Measurements from ENCODE around the gene DLGAP4. TPM values are rescaled to one million over a fixed set of nuclear protein-coding genes. Genes with fewer than 3 reads are reported as not detected.

DLGAP4 gene
- total and polyA plus RNA-seq, 2 of the 8 experiments (the other 6 are each of a cell fraction or from before 2014, with no cell fraction given): 41.2 to 57.2 TPM

DNA sequence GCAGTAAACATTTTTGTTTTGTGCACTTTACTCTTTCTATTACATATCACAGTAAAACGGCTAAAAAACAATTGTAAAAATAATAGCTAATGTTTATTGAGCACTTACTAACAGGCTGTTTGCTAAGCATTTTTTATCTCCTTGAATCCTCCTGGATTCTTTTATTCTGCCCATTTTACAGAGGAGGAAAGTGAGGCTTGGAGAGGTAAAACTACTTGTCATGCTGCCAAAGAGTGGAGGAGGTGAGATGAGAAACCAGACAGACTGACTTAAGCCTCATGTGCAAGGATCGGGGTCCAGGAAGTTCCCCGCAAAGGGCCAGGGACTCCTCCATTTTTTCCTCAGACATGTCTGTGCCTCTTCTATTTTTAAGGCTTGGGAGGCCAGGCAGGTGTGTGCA, 63.6 kb downstream of the DLGAP4 start:
- H3K79me2 ChIP-seq (ENCODE audit: control insufficient read depth in 1 of 2, insufficient read depth in 2 of 2, low read length in 2 of 2): no peaks in the 10 kb centered on the region
- no peak overlapping the region for H2AK5ac ChIP-seq (ENCODE audit: low read depth, low read length)
- DNase-seq (ENCODE audit: low read depth in 1 of 2, low spot score in 2 of 2) (no peak), FAIRE-seq (no peak)
- no peak overlapping the region for H4K91ac ChIP-seq (replicated peaks; ENCODE audit: insufficient read length, low read length)
- no peak overlapping the region for H3K27ac ChIP-seq (ENCODE audit: low read depth, low read length)
- no peak overlapping the region for H3K14ac ChIP-seq (ENCODE audit: insufficient read length)
- H3K56ac ChIP-seq (replicated peaks; ENCODE audit: insufficient read length, low read depth, low read length): no peak overlapping the region
- H4K20me1 ChIP-seq (replicated peaks in 1 of 2; ENCODE audit: control insufficient read depth in 1 of 2, insufficient read depth in 2 of 2, low read length in 2 of 2): peaks cover 0 to 2% of the 10 kb centered on the region in 2 experiments
- no peak overlapping the region for H3K4me2 ChIP-seq (ENCODE audit: insufficient read depth in 1 of 2, low read depth in 2 of 2, low read length in 2 of 2)
- H2BK20ac ChIP-seq (ENCODE audit: low read length): no peak overlapping the region
- H3K27me3 ChIP-seq (replicated peaks in 1 of 4; ENCODE audit: control insufficient read depth in 3 of 4, extremely low read depth in 1 of 4, insufficient read depth in 3 of 4, low read length in 3 of 4): no peaks in the 10 kb centered on the region
- no peaks in the 10 kb centered on the region for H3K23me2 ChIP-seq (ENCODE audit: low read depth, low read length)
- no peak overlapping the region for H4K8ac ChIP-seq (ENCODE audit: extremely low read depth, insufficient read depth, low read length)
- TF ChIP-seq TAF1 (IDR thresholded peaks at IDR 0.05; ENCODE audit: low read depth, low read length): no peak
- TF ChIP-seq CBX5 (IDR thresholded peaks at IDR 0.05; ENCODE audit: low read depth, low read length): no peak
- no peak for TF ChIP-seq CTBP2 (IDR thresholded peaks at IDR 0.05; ENCODE audit: borderline replicate concordance, insufficient read depth, insufficient read length, low read length)
- H3K4ac ChIP-seq (replicated peaks; ENCODE audit: insufficient read length, low read depth, low read length): no peak overlapping the region
- no peak overlapping the region for H3K18ac ChIP-seq (ENCODE audit: extremely low read depth, low read length)
- no peak overlapping the region for H2BK12ac ChIP-seq (ENCODE audit: low read depth, low read length)
- no peak overlapping the region for H2BK5ac ChIP-seq (ENCODE audit: low read depth, low read length)
- H2BK15ac ChIP-seq (ENCODE audit: low read length): no peak overlapping the region
- no peak overlapping the region for H4K5ac ChIP-seq (ENCODE audit: insufficient read length, low read depth, low read length)
- no peaks in the 10 kb centered on the region; a peak in 1 of 8 replicates for H3K36me3 ChIP-seq (ENCODE audit: control insufficient read depth in 2 of 4, insufficient read depth in 4 of 4, low read length in 3 of 4)
- ChIA-PET CTCF (ENCODE audit: partially characterized antibody) (interaction anchor here (0.7 to 1.2 kb wide), 3 partner anchors 15 to 1022 kb away, joined by 3 to 4 read pairs (median 3); no protein-coding TSS in a partner anchor), POLR2A (ENCODE audit: partially characterized antibody) (no interaction called here)
- H3K9ac ChIP-seq (replicated peaks in 1 of 4; ENCODE audit: extremely low read depth in 1 of 4, low read depth in 3 of 4, low read length in 3 of 4): no peak overlapping the region
- WGBS, 2 experiments (ENCODE audit: extremely low coverage in 1 of 2, insufficient coverage in 1 of 2, insufficient read length in 1 of 2, insufficient replicate concordance in 2 of 2, low coverage in 1 of 2, low lambda C conversion rate in 2 of 2, missing lambda C conversion rate in 1 of 2): 95% methylated on average over 3 of the region's 3 CpGs; no CpG with 5 or more reads in 1 of the 2 experiments
- no peaks in the 10 kb centered on the region for H3K79me1 ChIP-seq (ENCODE audit: low read depth, low read length)
- H3K23ac ChIP-seq (ENCODE audit: insufficient read length): no peak overlapping the region
- H2AFZ ChIP-seq (ENCODE audit: low read length): no peak overlapping the region
- no peak overlapping the region for H2BK120ac ChIP-seq (replicated peaks; ENCODE audit: low read depth, low read length)
- peaks cover 2 to 11% (median 6%) of the 10 kb centered on the region in 4 experiments for H3K4me1 ChIP-seq (replicated peaks in 1 of 4; ENCODE audit: control insufficient read depth in 3 of 4, insufficient read depth in 4 of 4, low read length in 3 of 4)
- H3K9me3 ChIP-seq (ENCODE audit: insufficient read depth in 2 of 2, low read depth in 1 of 2, low read length in 1 of 2): no peaks in the 10 kb centered on the region
- H3K4me3 ChIP-seq (ENCODE audit: extremely low read depth in 1 of 4, insufficient read depth in 2 of 4, low read depth in 3 of 4, low read length in 4 of 4): no peak overlapping the region

Measured in H1 (cell line).